ENCODE results near the gene UBE2E3. TPM values are rescaled to one million over a fixed set of nuclear protein-coding genes. Genes with fewer than 3 reads are reported as not detected.
"Not testable (repeated sequence)": the region's sequence is repeated elsewhere in the genome, so short reads cannot be mapped to it uniquely, and the experiment has no call there.

The UBE2E3 gene
- total RNA-seq, 2 experiments from 2014 or later: 34.6 to 38.8 TPM

- ChIA-PET CTCF (no interaction called here), POLR2A (no interaction called here)
Measured at GRCh38 chr2:181008407-181008806, 28.0 kb downstream of the UBE2E3 start.

DNA sequence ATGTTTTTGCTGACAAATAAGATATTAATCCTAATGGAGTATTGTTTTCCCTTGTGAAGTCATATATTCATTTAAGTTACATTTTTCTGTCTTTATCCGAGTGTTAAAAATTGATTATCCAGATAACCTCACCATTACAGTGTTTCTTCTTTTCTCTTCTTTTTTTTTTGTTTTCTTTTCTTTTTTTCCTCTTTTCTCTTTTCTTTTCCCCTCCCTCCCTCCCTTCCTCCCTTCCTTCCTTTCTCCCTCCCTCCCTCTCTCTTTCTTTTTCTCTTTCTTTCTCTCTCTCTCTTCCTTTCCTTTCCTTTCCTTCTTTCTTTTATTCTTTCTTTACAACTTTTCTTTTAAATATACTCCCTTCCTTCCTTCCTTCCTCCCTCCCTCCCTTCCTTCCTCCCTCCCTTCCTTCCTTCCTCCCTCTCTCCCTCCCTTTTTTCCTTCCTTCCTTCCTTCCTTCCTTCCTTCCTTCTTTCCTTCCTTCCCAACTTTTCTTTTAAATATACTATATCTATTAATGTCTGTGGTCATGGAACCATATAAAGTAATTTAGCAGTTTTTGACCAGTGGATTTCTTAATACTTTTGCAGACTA is 40.9 kb downstream of the UBE2E3 start:
- POLR2A ChIA-PET: no interaction called here
- CTCF ChIA-PET: no interaction called here

DNA sequence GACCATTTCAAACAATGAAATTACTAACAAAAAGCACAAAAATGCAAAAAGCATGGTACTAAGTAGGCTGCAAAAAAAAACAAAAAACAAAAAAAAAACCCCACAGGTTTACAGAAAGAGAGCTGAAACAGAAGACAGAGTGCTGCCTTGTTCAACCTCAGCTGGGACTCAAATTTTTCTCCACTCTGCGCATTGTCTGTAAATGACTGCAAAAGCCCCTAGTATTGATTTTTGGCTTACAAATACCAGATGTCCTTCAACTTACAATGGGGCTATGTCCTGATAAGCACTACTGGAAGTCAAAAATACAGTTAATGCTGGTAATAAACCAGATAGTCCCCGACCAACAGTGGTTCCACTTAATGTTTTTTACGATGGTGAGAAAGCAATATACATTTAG is 42.2 kb downstream of the UBE2E3 start:
- CTCF ChIA-PET: no interaction called here
- POLR2A ChIA-PET: no interaction called here

- POLR2A ChIA-PET: no interaction called here
- CTCF ChIA-PET: no interaction called here
Measured at GRCh38 chr2:181025004-181025403, 44.6 kb downstream of the UBE2E3 start.

GRCh38 chr2:181036445-181036844 is 56.0 kb downstream of the UBE2E3 start:
- POLR2A ChIA-PET: no interaction called here
- CTCF ChIA-PET: interaction anchor here (1.6 kb wide), 1 partner anchor 56 kb away, joined by 5 read pairs; the partner anchor contains the start of gene UBE2E3

GRCh38 chr2:181036848-181037603 is 56.6 kb downstream of the UBE2E3 start:
- CTCF ChIA-PET: interaction anchor here (1.6 kb wide), 1 partner anchor 57 kb away, joined by 5 read pairs; the partner anchor contains the start of gene UBE2E3

DNA sequence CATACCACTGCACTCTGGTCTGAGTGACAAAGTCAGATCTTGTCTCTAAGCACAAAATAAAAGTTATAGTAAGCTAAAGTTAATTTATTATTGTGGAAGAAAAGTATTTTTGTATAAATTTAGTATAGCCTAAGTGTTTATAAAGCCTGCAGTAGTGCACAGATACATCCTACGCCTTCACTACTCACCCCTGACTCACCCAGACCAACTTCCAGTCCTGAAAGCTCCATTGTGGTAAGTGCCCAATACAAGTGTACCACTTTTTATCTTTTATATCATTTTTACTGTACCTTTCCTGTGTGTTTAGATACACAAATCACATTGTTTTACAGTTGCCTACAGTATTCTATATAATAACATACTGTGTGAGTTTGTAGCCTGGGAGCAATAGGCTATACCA is 57.5 kb downstream of the UBE2E3 start:
- POLR2A ChIA-PET: interaction anchor here (1.8 kb wide), 1 partner anchor 57 kb away, joined by 10 read pairs; the partner anchor contains the start of gene UBE2E3
- CTCF ChIA-PET: interaction anchor here (1.6 kb wide), 1 partner anchor 58 kb away, joined by 5 read pairs; the partner anchor contains the start of gene UBE2E3

More at GRCh38 chr2:181036848-181037603, 56.6 kb downstream of the UBE2E3 start:
- POLR2A ChIA-PET: interaction anchor here (1.8 kb wide), 1 partner anchor 56 kb away, joined by 10 read pairs; the partner anchor contains the start of gene UBE2E3

- CTCF ChIA-PET: interaction anchor here (0.7 kb wide), 1 partner anchor 286 kb away, joined by 7 read pairs; no protein-coding TSS in a partner anchor
- POLR2A ChIA-PET: no interaction called here
Measured at GRCh38 chr2:181038796-181039195, 58.4 kb downstream of the UBE2E3 start.

DNA sequence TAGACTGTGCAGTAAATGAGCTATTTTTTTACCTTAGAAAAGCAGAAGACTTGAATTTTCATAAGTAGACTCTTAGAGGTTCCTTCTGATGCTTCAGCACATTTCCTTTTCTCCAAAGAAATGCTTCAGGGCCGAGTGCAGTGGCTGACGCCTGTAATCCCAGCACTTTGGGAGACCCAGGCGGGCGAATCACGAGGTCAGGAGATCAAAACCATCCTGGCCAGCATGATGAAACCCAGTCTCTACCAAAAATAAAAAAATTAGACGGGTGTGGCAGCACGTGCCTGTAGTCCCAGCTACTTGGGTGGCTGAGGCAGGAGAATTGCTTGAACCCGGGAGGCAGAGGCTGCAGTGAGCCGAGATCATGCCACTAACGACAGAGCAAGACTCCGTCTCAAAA is 60.4 kb downstream of the UBE2E3 start:
- CTCF ChIA-PET: not testable (repeated sequence)
- POLR2A ChIA-PET: interaction anchor here (0.7 kb wide), 1 partner anchor 406 kb away, joined by 5 read pairs; no protein-coding TSS in a partner anchor

GRCh38 chr2:181041661-181042060 is 61.3 kb downstream of the UBE2E3 start:
- CTCF ChIA-PET: interaction anchor here (0.7 kb wide), 1 partner anchor 411 kb away, joined by 3 read pairs; no protein-coding TSS in a partner anchor

GRCh38 chr2:181042706-181043105 is 62.3 kb downstream of the UBE2E3 start:
- ChIA-PET POLR2A (no interaction called here), CTCF (no interaction called here)

More at GRCh38 chr2:181041661-181042060, 61.3 kb downstream of the UBE2E3 start:
- POLR2A ChIA-PET: no interaction called here

DNA sequence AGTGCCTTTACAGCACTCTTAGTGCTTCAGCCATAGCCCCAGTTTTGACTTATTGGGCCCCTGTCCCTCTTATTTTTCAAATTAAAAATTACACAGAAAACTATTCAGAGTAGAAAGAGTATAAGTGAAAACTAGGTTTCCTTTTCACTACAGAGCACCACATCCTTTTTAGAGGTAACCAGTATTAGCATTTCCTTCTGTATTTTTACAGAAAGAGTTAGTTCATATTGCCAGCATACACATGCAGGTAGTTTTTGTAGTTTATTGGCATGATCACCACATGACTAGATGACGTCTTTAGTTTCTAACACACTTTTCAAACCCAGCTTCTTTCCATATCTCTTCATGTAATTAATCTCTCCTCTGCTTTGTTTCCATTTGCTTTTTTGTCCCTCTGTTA is 66.4 kb downstream of the UBE2E3 start:
- ChIA-PET POLR2A (no interaction called here), CTCF (no interaction called here)

- ChIA-PET CTCF (interaction anchor here (0.8 to 1.3 kb wide), 2 partner anchors 11 to 208 kb away, joined by 3 read pairs; no protein-coding TSS in a partner anchor), POLR2A (no interaction called here)
Measured at GRCh38 chr2:181047829-181048228, 67.4 kb downstream of the UBE2E3 start.

GRCh38 chr2:181051861-181052522 is 71.6 kb downstream of the UBE2E3 start:
- CTCF ChIA-PET: no interaction called here
- POLR2A ChIA-PET: no interaction called here

- CTCF ChIA-PET: no interaction called here
- POLR2A ChIA-PET: no interaction called here
Measured at GRCh38 chr2:181052523-181052891, 72.1 kb downstream of the UBE2E3 start.

GRCh38 chr2:181054256-181054655 is 73.9 kb downstream of the UBE2E3 start:
- ChIA-PET POLR2A (no interaction called here), CTCF (no interaction called here)

DNA sequence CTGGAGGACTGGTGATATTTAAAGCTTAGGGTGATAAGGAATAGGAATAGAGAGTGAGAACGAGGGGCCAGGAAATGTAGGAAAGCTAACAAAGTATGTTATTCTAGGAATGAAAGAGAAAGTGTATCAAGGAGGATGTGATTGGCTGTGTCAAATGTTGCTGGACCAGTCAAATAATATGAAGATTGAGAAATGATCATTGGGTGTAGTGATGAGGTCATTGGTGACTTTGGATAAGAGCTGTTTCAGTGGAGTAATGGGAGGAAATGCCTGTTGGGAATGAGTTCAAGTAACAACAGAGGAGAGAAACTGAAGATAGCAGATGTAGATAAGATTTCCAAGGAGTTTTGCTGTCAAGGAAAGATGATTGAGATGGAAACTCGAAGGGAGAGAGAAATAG is 74.4 kb downstream of the UBE2E3 start:
- POLR2A ChIA-PET: no interaction called here
- CTCF ChIA-PET: no interaction called here

GRCh38 chr2:181058378-181059269 is 78.2 kb downstream of the UBE2E3 start:
- ChIA-PET POLR2A (no interaction called here), CTCF (interaction anchor here (0.9 to 1.2 kb wide), 7 partner anchors 11 to 935 kb away, joined by 3 read pairs; no protein-coding TSS in a partner anchor)

DNA sequence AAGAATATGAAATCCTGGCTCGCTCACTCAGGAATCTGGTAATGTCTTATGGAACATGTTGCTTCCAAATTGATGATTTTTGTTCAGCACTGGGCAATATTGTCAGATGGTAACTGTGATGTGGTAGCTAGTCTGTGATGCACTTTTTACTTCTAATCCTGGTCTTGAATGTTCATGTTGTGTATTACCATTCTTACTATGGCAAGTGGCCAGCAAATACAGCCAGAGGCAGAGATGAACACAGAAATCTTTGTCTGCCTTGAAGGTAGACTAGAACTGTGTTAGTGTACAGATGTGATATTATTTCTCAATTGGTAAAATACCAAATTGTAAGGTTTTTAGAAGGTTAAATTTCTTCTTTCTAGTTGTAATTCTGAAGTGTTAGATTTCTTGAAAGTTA is 83.3 kb downstream of the UBE2E3 start:
- CTCF ChIA-PET: no interaction called here
- POLR2A ChIA-PET: no interaction called here

DNA sequence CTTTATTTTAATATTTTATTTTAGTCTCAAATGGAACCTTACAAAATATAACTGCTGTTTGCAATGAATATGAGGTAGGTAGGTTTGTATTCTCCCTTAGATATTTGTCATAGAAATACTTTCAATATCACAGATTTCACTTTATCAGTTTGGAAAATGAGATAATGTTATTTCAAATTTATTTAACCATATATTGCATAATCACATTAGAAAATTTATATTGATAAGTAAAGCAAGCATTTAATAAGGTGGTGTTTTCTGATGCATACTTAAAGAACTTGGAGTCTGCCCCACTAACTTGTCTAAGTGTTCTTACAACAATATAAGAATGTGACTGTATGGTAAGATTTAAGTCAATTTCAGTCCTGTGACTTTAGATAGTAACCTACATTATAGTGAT is 85.1 kb downstream of the UBE2E3 start:
- CTCF ChIA-PET: no interaction called here
- POLR2A ChIA-PET: no interaction called here
